A549 (cell line): ENCODE measurements around the gene HADHB. TPM values are rescaled to one million over a fixed set of nuclear protein-coding genes. Genes with fewer than 3 reads are reported as not detected.

Source experiments
- ATAC-seq, 2 experiments: fragments of 200-7000 bp in 1 of 2; fragments of >200 bp in 1 of 2; cut with Nextera tagmentation in 1 of 2; cut with Tn5 transposase in 1 of 2; 3 replicates each; pipeline versions ENCODE4 v1.8.0 to v1.9.1; 2018 to 2020; ENCODE audit warnings: mild to moderate bottlenecking in 1 of 2, moderate library complexity in 1 of 2
- CTCF ChIA-PET: fragments of 300-600 bp; sonication (Branson Sonifier 250); formaldehyde crosslinking; extraction: SDS; loops from one replicate; lab custom pipeline; 2021; ENCODE audit warnings: antibody characterized with exemption, inconsistent platforms; lab: Yijun Ruan, JAX
- POLR2A ChIA-PET: fragments of 350-600 bp; formaldehyde crosslinking; extraction: SDS; loops from one replicate; lab custom pipeline; 2021; ENCODE audit warnings: antibody characterized with exemption, inconsistent platforms; lab: Yijun Ruan, JAX
- DNase-seq, 2 experiments: peaks; one replicate each; pipeline versions ENCODE4 v3.0.0 to v3.0.0-alpha.2; 2011 to 2016; ENCODE audit warnings: low read depth in 1 of 2, low spot score in 1 of 2
- FAIRE-seq: peaks from 2 replicates; lab custom pipeline; 2011; peaks lifted over from hg19 to GRCh38; lab: Jason Lieb, UNC
- H3K27ac ChIP-seq, 2 experiments: fragments of >200 bp; sonication (Bioruptor Twin); formaldehyde crosslinking; 3 replicates each; pipeline ENCODE4 v1.5.1; 2016 to 2017
- H3K4me1 ChIP-seq: fragments of >200 bp; sonication (Bioruptor Twin); formaldehyde crosslinking; 3 replicates; pipeline ENCODE4 v1.6.1; 2016
- H3K4me2 ChIP-seq: fragments of >200 bp; sonication (Bioruptor Twin); formaldehyde crosslinking; 3 replicates; pipeline ENCODE4 v1.6.1; 2016
- H3K4me3 ChIP-seq: fragments of >200 bp; sonication (Bioruptor Twin); formaldehyde crosslinking; 3 replicates; pipeline ENCODE4 v1.5.1; 2016
- H3K9me3 ChIP-seq: fragments of >200 bp; sonication (Bioruptor Twin); formaldehyde crosslinking; 3 replicates; pipeline ENCODE4 v1.6.1; 2016
- BHLHE40 ChIP-seq: IDR thresholded peaks from 2 replicates; pipeline ENCODE4 v1.6.1; 2012; ENCODE audit warnings: low read depth, low read length, inconsistent platforms
- CBX2 ChIP-seq: fragments of 200-600 bp; sonication (generic); IDR thresholded peaks from 2 replicates; pipeline ENCODE4 v1.6.1; 2016; ENCODE audit warnings: low read depth, mild to moderate bottlenecking, borderline replicate concordance
- E2F6 ChIP-seq: IDR thresholded peaks from 2 replicates; pipeline ENCODE4 v1.6.1; 2012; ENCODE audit warnings: low read depth, borderline replicate concordance
- EHF ChIP-seq: fragments of 250-450 bp; sonication (Bioruptor Pico); IDR thresholded peaks from 2 replicates; pipeline ENCODE4 v1.5.0; 2020; ENCODE audit warnings: mild to moderate bottlenecking
- EHMT2 ChIP-seq: fragments of 200-600 bp; sonication (generic); IDR thresholded peaks from 2 replicates; pipeline ENCODE4 v1.6.1; 2016; ENCODE audit warnings: antibody characterized with exemption, low read depth, mild to moderate bottlenecking, moderate library complexity
- ELK1 ChIP-seq: fragments of 150-350 bp; IDR thresholded peaks from 2 replicates; pipeline ENCODE4 v1.6.1; 2014; ENCODE audit warnings: low read depth, mild to moderate bottlenecking, low read length
- FOSB ChIP-seq: fragments of 250-450 bp; sonication (Bioruptor Pico); IDR thresholded peaks from 2 replicates; pipeline ENCODE4 v1.5.0; 2020; ENCODE audit warnings: mild to moderate bottlenecking, moderate library complexity
- FOSL2 ChIP-seq, 2 experiments: fragments of 450-650 bp in 1 of 2; fragments of >200 bp in 1 of 2; sonication (Bioruptor Twin) in 1 of 2; formaldehyde crosslinking; IDR thresholded peaks; 2 replicates each; pipeline versions ENCODE4 v1.5.0 to v1.6.1; 2016 to 2020; ENCODE audit warnings: mild to moderate bottlenecking in 1 of 2, moderate library complexity in 1 of 2
- FOXS1 ChIP-seq: fragments of 250-450 bp; sonication (Bioruptor Pico); IDR thresholded peaks from 2 replicates; pipeline ENCODE4 v1.5.0; 2020; ENCODE audit warnings: mild to moderate bottlenecking, moderate library complexity
- HMGXB4 ChIP-seq: fragments of 250-450 bp; sonication (Bioruptor Pico); IDR thresholded peaks from 2 replicates; pipeline ENCODE4 v1.5.0; 2021; ENCODE audit warnings: mild to moderate bottlenecking, moderate library complexity, borderline replicate concordance
- HOXA7 ChIP-seq: fragments of 250-450 bp; sonication (Bioruptor Pico); IDR thresholded peaks from 2 replicates; pipeline ENCODE4 v1.5.0; 2020; ENCODE audit warnings: mild to moderate bottlenecking, moderate library complexity
- HOXB5 ChIP-seq: fragments of 250-450 bp; sonication (Bioruptor Pico); IDR thresholded peaks from 2 replicates; pipeline ENCODE4 v1.5.0; 2020; ENCODE audit warnings: mild to moderate bottlenecking, moderate library complexity
- JUN ChIP-seq, 2 experiments: fragments of >200 bp; sonication (Bioruptor Twin); formaldehyde crosslinking; IDR thresholded peaks; 2 replicates in 1 of 2; 3 replicates in 1 of 2; pipeline ENCODE4 v1.6.1; 2016 to 2017
- MAX ChIP-seq: IDR thresholded peaks from 2 replicates; pipeline ENCODE4 v1.6.1; 2012
- NPAS2 ChIP-seq: fragments of 250-450 bp; sonication (Bioruptor Pico); IDR thresholded peaks from 2 replicates; pipeline ENCODE4 v1.8.0; 2022; ENCODE audit warnings: mild to moderate bottlenecking, moderate library complexity, borderline replicate concordance
- RARB ChIP-seq: fragments of 250-450 bp; sonication (Bioruptor Pico); IDR thresholded peaks from 2 replicates; pipeline ENCODE4 v1.8.0; 2021; ENCODE audit warnings: mild to moderate bottlenecking, moderate library complexity
- REST ChIP-seq: fragments of 200-600 bp; sonication (generic); IDR thresholded peaks from 2 replicates; pipeline ENCODE4 v1.6.1; 2016; ENCODE audit warnings: antibody characterized with exemption, mild to moderate bottlenecking, moderate library complexity
- RFX5 ChIP-seq: fragments of 450-650 bp; IDR thresholded peaks from 2 replicates; pipeline ENCODE4 v1.7.1; 2014; ENCODE audit warnings: antibody characterized with exemption, mild to moderate bottlenecking, moderate library complexity
- SMC3 ChIP-seq: fragments of >200 bp; sonication (Bioruptor Twin); formaldehyde crosslinking; IDR thresholded peaks from 3 replicates; pipeline ENCODE4 v1.6.1; 2018; ENCODE audit warnings: inconsistent platforms
- TFCP2L1 ChIP-seq: fragments of 250-450 bp; sonication (Bioruptor Pico); IDR thresholded peaks from 2 replicates; pipeline ENCODE4 v1.5.0; 2021; ENCODE audit warnings: mild to moderate bottlenecking
- ZC3H11A ChIP-seq: fragments of 450-650 bp; IDR thresholded peaks from 2 replicates; pipeline ENCODE4 v1.6.1; 2014; ENCODE audit warnings: antibody characterized with exemption, mild to moderate bottlenecking
- ZNF302 ChIP-seq: fragments of 250-450 bp; sonication (Bioruptor Pico); IDR thresholded peaks from 2 replicates; pipeline ENCODE4 v1.9.0; 2021; ENCODE audit warnings: inconsistent platforms, mild to moderate bottlenecking, moderate library complexity
- ZSCAN20 ChIP-seq: fragments of 250-450 bp; sonication (Bioruptor Pico); IDR thresholded peaks from 2 replicates; pipeline ENCODE4 v1.8.0; 2022; ENCODE audit warnings: mild to moderate bottlenecking, moderate library complexity
- WGBS: methylation state at CpG from one replicate; pipeline ENCODE4 v1.1.6; 2017; ENCODE audit errors: missing lambda C conversion rate; 5-methylcytosine and 5-hydroxymethylcytosine counted together
- polyA plus RNA-seq, 4 experiments: library from polyadenylated mRNA; depleted of rRNA in 3 of 4; stranded (reverse); fragments of >200 nt; fragmentation: RNase III in 1 of 4; extraction: RNeasy Plus Mini Kit Qiagen cat#74134 plus additional on column Dnase treatment in 1 of 4; gene quantifications; 2 replicates in 3 of 4; 3 replicates in 1 of 4; pipeline ENCODE4 v1.2.3, GENCODE V29; 2011 to 2017
- TF ChIP-seq, protein P1 (sequence below): fragments of >200 bp; sonication (Bioruptor Twin); formaldehyde crosslinking; IDR thresholded peaks from 3 replicates; pipeline ENCODE4 v1.5.1; 2016

Gene HADHB
- polyA plus RNA-seq, 2 of the 4 experiments (the other 2 are of a cell fraction): 95.4 to 161 TPM

- no peaks in the 10 kb centered on the region for H3K9me3 ChIP-seq
- CTCF ChIA-PET: interaction anchor here (1.1 kb wide), 1 partner anchor 285 kb away, joined by 3 read pairs; no protein-coding TSS in a partner anchor
- no peak overlapping the region for H3K4me3 ChIP-seq
- DNase-seq: no peak
- TF ChIP-seq HOXB5 (CRISPR knock-in tag): no peak
- TF ChIP-seq E2F6: no peak
- TF ChIP-seq MAX: no peak
- no peak for TF ChIP-seq HOXA7 (CRISPR knock-in tag)
- no peak for TF ChIP-seq FOXS1 (CRISPR knock-in tag)
- TF ChIP-seq ZSCAN20 (CRISPR knock-in tag): no peak
- TF ChIP-seq FOSB: no peak
- TF ChIP-seq RARB (CRISPR knock-in tag): no peak
- no peak for TF ChIP-seq ELK1
- TF ChIP-seq NPAS2 (CRISPR knock-in tag): no peak
- no peak for TF ChIP-seq RFX5
- TF ChIP-seq, all 56 proteins: peak for 0
- FAIRE-seq (no peak), ATAC-seq (peak; percentile 43 to 58; a peak in 4 of 6 replicates)
- no peak overlapping the region for H3K27ac ChIP-seq
- POLR2A ChIA-PET: no interaction called here
- H3K4me2 ChIP-seq: no peak overlapping the region
- no peaks in the 10 kb centered on the region for H3K4me1 ChIP-seq
- WGBS: 81% methylated on average over 6 of the region's 6 CpGs
Observed at GRCh38 chr2:26292646-26293045, 47.9 kb downstream of the HADHB start.

DNA sequence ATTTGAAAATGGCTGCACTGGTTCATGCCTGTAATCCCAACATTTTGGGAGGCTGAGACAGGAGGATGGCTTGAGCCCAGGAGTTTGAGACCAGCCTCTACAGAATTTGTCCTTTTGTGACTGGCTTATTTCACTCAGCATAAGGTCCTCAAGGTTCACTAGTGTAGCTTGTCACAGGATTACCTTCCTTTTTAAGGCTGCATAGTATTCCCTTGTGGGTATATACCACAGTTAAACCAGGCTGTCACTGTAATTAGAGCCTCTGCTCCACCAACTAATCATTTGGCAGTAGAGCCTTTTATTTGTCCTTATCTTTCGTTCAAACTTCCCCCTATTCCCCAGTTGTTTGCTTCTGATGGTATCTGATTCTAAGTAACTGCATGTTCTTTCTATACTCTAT lies 50.8 kb downstream of the HADHB start:
- CTCF ChIA-PET: no interaction called here
- no peak overlapping the region for H3K4me3 ChIP-seq
- FAIRE-seq (no peak), DNase-seq (no peak), ATAC-seq (no peak)
- 2% methylated on average over 1 of the region's 1 CpG for WGBS
- H3K4me2 ChIP-seq: no peak overlapping the region
- 0 out of 3 replicates have a peak, but pooled peaks cover 3% of the 10 kb centered on the region for H3K4me1 ChIP-seq
- H3K9me3 ChIP-seq: no peaks in the 10 kb centered on the region
- POLR2A ChIA-PET: no interaction called here
- no peak for TF ChIP-seq CBX2
- TF ChIP-seq JUN (IDR thresholded peaks at IDR 0.05): no peak
- no peak for TF ChIP-seq BHLHE40
- no peak for TF ChIP-seq EHF (CRISPR knock-in tag)
- TF ChIP-seq ZNF302 (CRISPR knock-in tag): no peak
- no peak for TF ChIP-seq REST
- no peak for TF ChIP-seq TFCP2L1 (CRISPR knock-in tag)
- no peak for TF ChIP-seq ZSCAN20 (CRISPR knock-in tag)
- TF ChIP-seq ELK1: no peak
- no peak for TF ChIP-seq ZC3H11A
- no peak for TF ChIP-seq EHMT2
- TF ChIP-seq, protein P1, sequence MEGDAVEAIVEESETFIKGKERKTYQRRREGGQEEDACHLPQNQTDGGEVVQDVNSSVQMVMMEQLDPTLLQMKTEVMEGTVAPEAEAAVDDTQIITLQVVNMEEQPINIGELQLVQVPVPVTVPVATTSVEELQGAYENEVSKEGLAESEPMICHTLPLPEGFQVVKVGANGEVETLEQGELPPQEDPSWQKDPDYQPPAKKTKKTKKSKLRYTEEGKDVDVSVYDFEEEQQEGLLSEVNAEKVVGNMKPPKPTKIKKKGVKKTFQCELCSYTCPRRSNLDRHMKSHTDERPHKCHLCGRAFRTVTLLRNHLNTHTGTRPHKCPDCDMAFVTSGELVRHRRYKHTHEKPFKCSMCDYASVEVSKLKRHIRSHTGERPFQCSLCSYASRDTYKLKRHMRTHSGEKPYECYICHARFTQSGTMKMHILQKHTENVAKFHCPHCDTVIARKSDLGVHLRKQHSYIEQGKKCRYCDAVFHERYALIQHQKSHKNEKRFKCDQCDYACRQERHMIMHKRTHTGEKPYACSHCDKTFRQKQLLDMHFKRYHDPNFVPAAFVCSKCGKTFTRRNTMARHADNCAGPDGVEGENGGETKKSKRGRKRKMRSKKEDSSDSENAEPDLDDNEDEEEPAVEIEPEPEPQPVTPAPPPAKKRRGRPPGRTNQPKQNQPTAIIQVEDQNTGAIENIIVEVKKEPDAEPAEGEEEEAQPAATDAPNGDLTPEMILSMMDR: no peak
- no peak for TF ChIP-seq HOXA7 (CRISPR knock-in tag)
- TF ChIP-seq SMC3: no peak
- no peak for TF ChIP-seq HMGXB4 (CRISPR knock-in tag)
- TF ChIP-seq RFX5: no peak
- TF ChIP-seq FOSL2 (IDR thresholded peaks at IDR 0.05): no peak
- TF ChIP-seq FOSL2 (CRISPR knock-in tag; IDR thresholded peaks at IDR 0.05): no peak
- H3K27ac ChIP-seq: no peak overlapping the region
